Caco-2 (cell line): Measurements from ENCODE around the gene GAB2. TPM values are rescaled to one million over a fixed set of nuclear protein-coding genes. Genes with fewer than 3 reads are reported as not detected.

ENCODE experiments used
- BruUV-seq: library from RNA; stranded (reverse); fragments of 400-500 nt; replicated peaks from 2 replicates; lab custom pipeline; 2021; lab: Mats Ljungman, UMichigan
- CTCF ChIA-PET: fragments of 300-600 bp; sonication (Branson Sonifier 250); formaldehyde crosslinking; loops from one replicate; lab custom pipeline; 2022; ENCODE audit warnings: antibody characterized with exemption; lab: Charles Lee
- POLR2A ChIA-PET: fragments of 300-600 bp; sonication (Branson Sonifier 250); formaldehyde crosslinking; loops from one replicate; lab custom pipeline; 2022; ENCODE audit warnings: antibody characterized with exemption; lab: Charles Lee
- DNase-seq, 2 experiments: peaks; one replicate each; pipeline versions ENCODE4 v3.0.0 to v3.0.0-alpha.2; 2020 to 2022
- H3K27me3 ChIP-seq: replicated peaks from 2 replicates; pipeline ENCODE4 v1.6.0; 2011; ENCODE audit warnings: low read length; ENCODE audit not compliant: control insufficient read depth, insufficient read depth
- H3K36me3 ChIP-seq: 2 replicates; pipeline ENCODE4 v1.5.1; 2011; ENCODE audit warnings: low read length; ENCODE audit not compliant: control insufficient read depth, insufficient read depth
- H3K4me1 ChIP-seq: fragments of 250-450 bp; sonication (Bioruptor Pico); 2 replicates; pipeline ENCODE4 v1.5.1; 2020; ENCODE audit warnings: mild to moderate bottlenecking
- H3K4me3 ChIP-seq: 2 replicates; pipeline ENCODE4 v1.5.1; 2011; ENCODE audit warnings: low read depth, mild to moderate bottlenecking, control low read depth, low read length
- H3K9me3 ChIP-seq: fragments of 250-450 bp; sonication (Bioruptor Pico); 2 replicates; pipeline ENCODE4 v1.5.1; 2020; ENCODE audit warnings: mild to moderate bottlenecking, moderate library complexity
- H3K27ac Mint-ChIP-seq: one replicate; pipeline ENCODE4 v1.8.0; 2022; ENCODE audit warnings: mixed read lengths; ENCODE audit not compliant: unreplicated experiment
- H3K27me3 Mint-ChIP-seq: one replicate; pipeline ENCODE4 v1.8.0; 2022; ENCODE audit warnings: mixed read lengths; ENCODE audit not compliant: insufficient read depth, unreplicated experiment
- H3K36me3 Mint-ChIP-seq: one replicate; pipeline ENCODE4 v1.8.0; 2022; ENCODE audit warnings: mild to moderate bottlenecking, mixed read lengths; ENCODE audit not compliant: insufficient read depth, unreplicated experiment
- H3K4me1 Mint-ChIP-seq: one replicate; pipeline ENCODE4 v1.8.0; 2022; ENCODE audit warnings: low read depth, mixed read lengths; ENCODE audit not compliant: unreplicated experiment
- H3K4me3 Mint-ChIP-seq: one replicate; pipeline ENCODE4 v1.8.0; 2022; ENCODE audit warnings: mild to moderate bottlenecking, moderate library complexity, mixed read lengths; ENCODE audit not compliant: unreplicated experiment
- H3K9me3 Mint-ChIP-seq: one replicate; pipeline ENCODE4 v1.8.0; 2022; ENCODE audit warnings: mixed read lengths; ENCODE audit not compliant: unreplicated experiment
- intact Hi-C: fragments of 100-400 bp; cut with micrococcal nuclease; formaldehyde crosslinking; loops from one replicate; pipeline ENCODE4 v1.10.0; 2022; ENCODE audit not compliant: unreplicated experiment
- total RNA-seq: library from RNA; stranded (reverse); gene quantifications from 2 replicates; pipeline ENCODE4 v1.2.3, GENCODE V29; 2022
- TF ChIP-seq, protein P1 (sequence below), 2 experiments: fragments of 200-600 bp in 1 of 2; IDR thresholded peaks; 1 replicate in 1 of 2; 2 replicates in 1 of 2; pipeline versions ENCODE4 v1.5.1 to v1.8.0; 2011 to 2022; ENCODE audit warnings: antibody characterized with exemption in 1 of 2, control low read depth in 1 of 2, inconsistent platforms in 1 of 2, low read depth in 1 of 2, low read length in 1 of 2, mild to moderate bottlenecking in 1 of 2, moderate library complexity in 1 of 2; ENCODE audit not compliant: insufficient read depth in 1 of 2, severe bottlenecking in 1 of 2, unreplicated experiment in 1 of 2

GAB2 gene
- total RNA-seq, 1 experiment from 2014 or later = 67.3 TPM

DNA sequence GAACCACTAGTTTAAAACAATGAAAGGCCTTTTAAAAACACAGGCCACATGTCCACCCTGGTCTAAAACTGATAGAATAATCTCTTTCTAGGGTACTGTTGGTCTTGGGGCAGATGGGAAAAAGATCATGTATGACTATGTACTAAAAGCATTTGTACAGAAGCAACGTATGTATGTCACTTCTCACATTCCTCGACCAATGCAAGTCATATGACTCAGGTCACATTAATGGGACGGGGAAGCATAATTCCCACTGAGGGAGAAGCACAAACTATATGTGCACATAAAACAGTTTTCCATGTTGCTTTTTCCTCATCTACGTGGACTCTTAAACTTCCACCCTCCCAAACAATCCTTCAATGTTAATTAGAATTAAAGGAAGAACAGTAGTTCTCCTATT lies 32.2 kb upstream of the GAB2 start:
- no peaks in the 10 kb centered on the region for H3K27me3 Mint-ChIP-seq
- H3K9me3 Mint-ChIP-seq = no peaks in the 10 kb centered on the region
- Histone ChIP-seq H3K4me3 (no peak overlapping the region), H3K27me3 (no peaks in the 10 kb centered on the region), H3K9me3 (no peaks in the 10 kb centered on the region), H3K36me3 (no peaks in the 10 kb centered on the region), H3K4me1 (peaks cover 4% of the 10 kb centered on the region; the same call in 1 of the 2 replicates)
- no peak for DNase-seq
- H3K4me3 Mint-ChIP-seq = no peak overlapping the region
- TF ChIP-seq, protein P1, sequence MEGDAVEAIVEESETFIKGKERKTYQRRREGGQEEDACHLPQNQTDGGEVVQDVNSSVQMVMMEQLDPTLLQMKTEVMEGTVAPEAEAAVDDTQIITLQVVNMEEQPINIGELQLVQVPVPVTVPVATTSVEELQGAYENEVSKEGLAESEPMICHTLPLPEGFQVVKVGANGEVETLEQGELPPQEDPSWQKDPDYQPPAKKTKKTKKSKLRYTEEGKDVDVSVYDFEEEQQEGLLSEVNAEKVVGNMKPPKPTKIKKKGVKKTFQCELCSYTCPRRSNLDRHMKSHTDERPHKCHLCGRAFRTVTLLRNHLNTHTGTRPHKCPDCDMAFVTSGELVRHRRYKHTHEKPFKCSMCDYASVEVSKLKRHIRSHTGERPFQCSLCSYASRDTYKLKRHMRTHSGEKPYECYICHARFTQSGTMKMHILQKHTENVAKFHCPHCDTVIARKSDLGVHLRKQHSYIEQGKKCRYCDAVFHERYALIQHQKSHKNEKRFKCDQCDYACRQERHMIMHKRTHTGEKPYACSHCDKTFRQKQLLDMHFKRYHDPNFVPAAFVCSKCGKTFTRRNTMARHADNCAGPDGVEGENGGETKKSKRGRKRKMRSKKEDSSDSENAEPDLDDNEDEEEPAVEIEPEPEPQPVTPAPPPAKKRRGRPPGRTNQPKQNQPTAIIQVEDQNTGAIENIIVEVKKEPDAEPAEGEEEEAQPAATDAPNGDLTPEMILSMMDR (IDR thresholded peaks at IDR 0.05; ENCODE audit: insufficient read depth in 1 of 2, low read depth in 1 of 2, low read length in 1 of 2, severe bottlenecking in 1 of 2, unreplicated experiment in 1 of 2) = no peak
- peaks cover 11% of the 10 kb centered on the region for H3K4me1 Mint-ChIP-seq
- no TSS peak for BruUV-seq
- intact Hi-C loops = no loop called here
- CTCF ChIA-PET = interaction anchor here (0.6 kb wide), 1 partner anchor 21 kb away, joined by 4 read pairs; no protein-coding TSS in a partner anchor
- H3K27ac Mint-ChIP-seq = no peak overlapping the region
- POLR2A ChIA-PET = no interaction called here
- H3K36me3 Mint-ChIP-seq = peaks cover 6% of the 10 kb centered on the region

DNA sequence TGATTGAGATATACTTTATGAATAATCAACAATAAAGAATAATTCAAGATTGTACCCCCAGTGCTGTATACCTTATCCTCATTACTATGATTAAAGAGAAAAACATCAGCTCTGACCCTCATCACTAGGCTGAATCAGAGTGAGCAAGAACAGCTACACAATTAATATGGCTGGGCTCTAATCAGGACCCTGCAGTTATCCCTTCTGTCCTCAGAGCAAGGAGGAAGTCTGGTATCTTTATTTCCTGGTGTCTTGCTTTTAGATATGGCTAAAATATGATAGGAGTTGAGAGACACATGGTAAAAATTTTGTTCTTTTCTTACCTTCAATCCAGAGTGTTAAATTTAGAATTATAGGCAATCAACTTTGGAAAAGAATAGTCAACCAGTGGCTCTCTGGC lies 28.6 kb upstream of the GAB2 start:
- Histone ChIP-seq H3K36me3 (0 out of 2 replicates have a peak, but pooled peaks cover 1% of the 10 kb centered on the region), H3K9me3 (no peaks in the 10 kb centered on the region), H3K4me3 (no peak overlapping the region), H3K27me3 (no peaks in the 10 kb centered on the region), H3K4me1 (peaks cover 8% of the 10 kb centered on the region; the same call in 1 of the 2 replicates)
- Mint-ChIP-seq H3K4me3 (no peak overlapping the region), H3K9me3 (no peaks in the 10 kb centered on the region), H3K4me1 (peaks cover 13% of the 10 kb centered on the region), H3K27me3 (no peaks in the 10 kb centered on the region), H3K27ac (no peak overlapping the region), H3K36me3 (peaks cover 30% of the 10 kb centered on the region)
- ChIA-PET POLR2A (no interaction called here), CTCF (no interaction called here)
- no peak for DNase-seq
- TF ChIP-seq, protein P1 (IDR thresholded peaks at IDR 0.05; ENCODE audit: insufficient read depth in 1 of 2, low read depth in 1 of 2, low read length in 1 of 2, severe bottlenecking in 1 of 2, unreplicated experiment in 1 of 2) = no peak
- intact Hi-C loops = no loop called here
- BruUV-seq = no TSS peak

DNA sequence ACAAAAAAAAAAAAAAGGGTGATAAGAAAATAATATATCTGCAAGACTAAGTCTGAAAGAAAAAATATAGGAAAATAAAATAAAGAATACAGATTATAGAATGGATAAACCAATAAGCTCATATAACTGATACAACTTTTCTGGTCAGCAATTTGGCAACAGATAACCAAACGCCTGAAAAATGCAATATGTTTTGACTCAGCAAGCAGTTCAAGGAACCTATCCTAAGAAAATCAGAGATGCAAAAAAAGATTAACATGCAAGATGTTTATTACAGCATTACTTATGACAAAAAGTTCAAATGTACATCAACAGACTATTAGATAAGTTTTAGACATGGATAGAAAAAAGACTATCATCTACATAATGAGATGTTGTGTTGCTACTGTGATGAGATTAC lies 27.1 kb upstream of the GAB2 start:
- Mint-ChIP-seq H3K4me1 (peaks cover 7% of the 10 kb centered on the region), H3K4me3 (no peak overlapping the region), H3K27ac (no peak overlapping the region), H3K36me3 (peaks cover 26% of the 10 kb centered on the region), H3K9me3 (no peaks in the 10 kb centered on the region), H3K27me3 (no peaks in the 10 kb centered on the region)
- intact Hi-C loops = no loop called here
- Histone ChIP-seq H3K36me3 (0 out of 2 replicates have a peak, but pooled peaks cover 1% of the 10 kb centered on the region), H3K9me3 (no peaks in the 10 kb centered on the region), H3K27me3 (no peaks in the 10 kb centered on the region), H3K4me3 (no peak overlapping the region), H3K4me1 (0 out of 2 replicates have a peak, but pooled peaks cover 5% of the 10 kb centered on the region)
- TF ChIP-seq, protein P1 (IDR thresholded peaks at IDR 0.05; ENCODE audit: insufficient read depth in 1 of 2, low read depth in 1 of 2, low read length in 1 of 2, severe bottlenecking in 1 of 2, unreplicated experiment in 1 of 2) = no peak
- ChIA-PET CTCF (no interaction called here), POLR2A (no interaction called here)
- no peak for DNase-seq
- BruUV-seq = no TSS peak
